ENCODE data around the gene IL18RAP. TPM values are rescaled to one million over a fixed set of nuclear protein-coding genes. Genes with fewer than 3 reads are reported as not detected.

Gene IL18RAP
- total RNA-seq, 1 experiment from 2014 or later, result not detected

- H3K27me3 ChIP-seq (replicated peaks; ENCODE audit: control insufficient read depth, insufficient read depth, low read length), result no peaks in the 10 kb centered on the region
- intact Hi-C loops (cut with micrococcal nuclease; ENCODE audit: unreplicated experiment), result no loop called here
- no peak overlapping the region for H3K4me3 Mint-ChIP-seq (ENCODE audit: unreplicated experiment)
Observed at GRCh38 chr2:102487761-102488462, 65.0 kb downstream of the IL18RAP start.

GRCh38 chr2:102489646-102490045 is 66.7 kb downstream of the IL18RAP start:
- POLR2A ChIA-PET, result no interaction called here
- no peaks in the 10 kb centered on the region for H3K36me3 ChIP-seq (ENCODE audit: control insufficient read depth, insufficient read depth, low read length)
- no TSS peak for BruUV-seq (replicated peaks)
- H3K27me3 ChIP-seq (replicated peaks; ENCODE audit: control insufficient read depth, insufficient read depth, low read length), result no peaks in the 10 kb centered on the region
- H3K4me3 ChIP-seq (ENCODE audit: low read depth, low read length), result no peak overlapping the region
- TF ChIP-seq CTCF (IDR thresholded peaks at IDR 0.05; ENCODE audit: insufficient read depth in 1 of 2, low read depth in 1 of 2, low read length in 1 of 2, severe bottlenecking in 1 of 2, unreplicated experiment in 1 of 2), result no peak
- no peaks in the 10 kb centered on the region for H3K27me3 Mint-ChIP-seq (ENCODE audit: insufficient read depth, unreplicated experiment)
- intact Hi-C loops (cut with micrococcal nuclease; ENCODE audit: unreplicated experiment), result no loop called here
- no peaks in the 10 kb centered on the region for H3K36me3 Mint-ChIP-seq (ENCODE audit: insufficient read depth, unreplicated experiment)
- no peak for DNase-seq
- no peak overlapping the region for H3K4me3 Mint-ChIP-seq (ENCODE audit: unreplicated experiment)
- CTCF ChIA-PET, result no interaction called here
- no peaks in the 10 kb centered on the region for H3K4me1 Mint-ChIP-seq (ENCODE audit: low read depth, unreplicated experiment)
- H3K4me1 ChIP-seq, result peaks cover 13% of the 10 kb centered on the region
- peaks cover 20% of the 10 kb centered on the region for H3K9me3 Mint-ChIP-seq (ENCODE audit: unreplicated experiment)
- H3K27ac Mint-ChIP-seq (ENCODE audit: unreplicated experiment), result no peak overlapping the region
- no peaks in the 10 kb centered on the region for H3K9me3 ChIP-seq

More at GRCh38 chr2:102487761-102488462, 65.0 kb downstream of the IL18RAP start:
- DNase-seq, result peak; percentile 50 to 57
- POLR2A ChIA-PET, result no interaction called here
- Mint-ChIP-seq H3K36me3 (ENCODE audit: insufficient read depth, unreplicated experiment) (no peaks in the 10 kb centered on the region), H3K4me1 (ENCODE audit: low read depth, unreplicated experiment) (no peaks in the 10 kb centered on the region), H3K9me3 (ENCODE audit: unreplicated experiment) (peaks cover 4% of the 10 kb centered on the region), H3K27me3 (ENCODE audit: insufficient read depth, unreplicated experiment) (no peaks in the 10 kb centered on the region), H3K27ac (ENCODE audit: unreplicated experiment) (peak overlapping the region; percentile 24)
- Histone ChIP-seq H3K4me1 (peaks cover 13% of the 10 kb centered on the region), H3K9me3 (no peaks in the 10 kb centered on the region), H3K4me3 (ENCODE audit: low read depth, low read length) (no peak overlapping the region), H3K36me3 (ENCODE audit: control insufficient read depth, insufficient read depth, low read length) (no peaks in the 10 kb centered on the region)
- no TSS peak for BruUV-seq (replicated peaks)
- TF ChIP-seq CTCF (IDR thresholded peaks at IDR 0.05; ENCODE audit: insufficient read depth in 1 of 2, low read depth in 1 of 2, low read length in 1 of 2, severe bottlenecking in 1 of 2, unreplicated experiment in 1 of 2), result no peak
- CTCF ChIA-PET, result interaction anchor here (0.7 to 1.0 kb wide), 3 partner anchors 14 to 25 kb away, joined by 3 read pairs; partner anchors contain the start of gene SLC9A4

- peaks cover 13% of the 10 kb centered on the region for H3K4me1 ChIP-seq
- BruUV-seq (replicated peaks), result no TSS peak
- ChIA-PET POLR2A (no interaction called here), CTCF (no interaction called here)
- no peaks in the 10 kb centered on the region for H3K4me1 Mint-ChIP-seq (ENCODE audit: low read depth, unreplicated experiment)
- intact Hi-C loops (cut with micrococcal nuclease; ENCODE audit: unreplicated experiment), result no loop called here
- no peak overlapping the region for H3K4me3 Mint-ChIP-seq (ENCODE audit: unreplicated experiment)
- H3K4me3 ChIP-seq (ENCODE audit: low read depth, low read length), result no peak overlapping the region
- no peaks in the 10 kb centered on the region for H3K9me3 ChIP-seq
- no peaks in the 10 kb centered on the region for H3K36me3 Mint-ChIP-seq (ENCODE audit: insufficient read depth, unreplicated experiment)
- no peaks in the 10 kb centered on the region for H3K27me3 Mint-ChIP-seq (ENCODE audit: insufficient read depth, unreplicated experiment)
- H3K36me3 ChIP-seq (ENCODE audit: control insufficient read depth, insufficient read depth, low read length), result no peaks in the 10 kb centered on the region
- no peak overlapping the region for H3K27ac Mint-ChIP-seq (ENCODE audit: unreplicated experiment)
- DNase-seq, result no peak
- peaks cover 34% of the 10 kb centered on the region for H3K9me3 Mint-ChIP-seq (ENCODE audit: unreplicated experiment)
- no peaks in the 10 kb centered on the region for H3K27me3 ChIP-seq (replicated peaks; ENCODE audit: control insufficient read depth, insufficient read depth, low read length)
- TF ChIP-seq CTCF (IDR thresholded peaks at IDR 0.05; ENCODE audit: insufficient read depth in 1 of 2, low read depth in 1 of 2, low read length in 1 of 2, severe bottlenecking in 1 of 2, unreplicated experiment in 1 of 2), result no peak
Observed at GRCh38 chr2:102492006-102492405, 69.0 kb downstream of the IL18RAP start.

All from Caco-2 (cell line).